Endometrial microvascular endothelial cells (primary cell): Measurements from ENCODE around the gene CEP131. TPM values are rescaled to one million over a fixed set of nuclear protein-coding genes. Genes with fewer than 3 reads are reported as not detected.
"Not testable (repeated sequence)": the region's sequence is repeated elsewhere in the genome, so short reads cannot be mapped to it uniquely, and the experiment has no call there.

ENCODE experiments used
- in situ Hi-C: cut with HindIII; loops from 2 replicates; pipeline ENCODE4 v1.10.0; 2017; ENCODE audit warnings: low sequenced_read_pairs, low pct_unique_long_range_greater_than_20kb; ENCODE audit errors: inconsistent ontology term
- total RNA-seq: library from RNA; depleted of rRNA; stranded (reverse); fragments of >200 nt; gene quantifications from one replicate; pipeline ENCODE4 v1.2.3, GENCODE V29; 2015; ENCODE audit errors: inconsistent ontology term

CEP131 gene
- total RNA-seq, 1 donor from 2014 or later, result 25.4 TPM

DNA sequence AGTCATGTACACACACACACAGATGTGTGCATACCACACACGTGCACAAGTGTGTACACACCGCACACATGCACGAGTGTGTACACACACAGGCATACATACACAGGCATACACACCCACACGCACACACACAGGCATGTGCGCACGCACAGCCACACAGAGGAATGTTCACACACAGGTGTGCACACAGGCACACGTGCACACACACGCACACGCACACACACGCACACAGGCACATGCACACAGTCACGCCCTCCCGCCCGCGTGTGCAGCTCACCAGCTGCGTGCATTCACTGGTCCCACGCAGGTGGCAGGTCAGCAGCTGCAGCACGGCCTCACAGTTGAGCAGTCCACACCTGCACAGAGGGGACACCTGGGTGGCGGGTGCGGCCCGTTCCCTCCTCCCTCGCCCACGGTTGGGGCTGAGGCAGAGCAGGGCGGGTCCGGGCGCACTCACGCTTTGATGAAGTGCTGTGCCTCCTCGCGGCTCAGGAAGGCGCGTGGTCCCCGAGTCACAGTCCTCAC is 8.4 kb upstream of the CEP131 start:
- in situ Hi-C loops, result no loop called here

DNA sequence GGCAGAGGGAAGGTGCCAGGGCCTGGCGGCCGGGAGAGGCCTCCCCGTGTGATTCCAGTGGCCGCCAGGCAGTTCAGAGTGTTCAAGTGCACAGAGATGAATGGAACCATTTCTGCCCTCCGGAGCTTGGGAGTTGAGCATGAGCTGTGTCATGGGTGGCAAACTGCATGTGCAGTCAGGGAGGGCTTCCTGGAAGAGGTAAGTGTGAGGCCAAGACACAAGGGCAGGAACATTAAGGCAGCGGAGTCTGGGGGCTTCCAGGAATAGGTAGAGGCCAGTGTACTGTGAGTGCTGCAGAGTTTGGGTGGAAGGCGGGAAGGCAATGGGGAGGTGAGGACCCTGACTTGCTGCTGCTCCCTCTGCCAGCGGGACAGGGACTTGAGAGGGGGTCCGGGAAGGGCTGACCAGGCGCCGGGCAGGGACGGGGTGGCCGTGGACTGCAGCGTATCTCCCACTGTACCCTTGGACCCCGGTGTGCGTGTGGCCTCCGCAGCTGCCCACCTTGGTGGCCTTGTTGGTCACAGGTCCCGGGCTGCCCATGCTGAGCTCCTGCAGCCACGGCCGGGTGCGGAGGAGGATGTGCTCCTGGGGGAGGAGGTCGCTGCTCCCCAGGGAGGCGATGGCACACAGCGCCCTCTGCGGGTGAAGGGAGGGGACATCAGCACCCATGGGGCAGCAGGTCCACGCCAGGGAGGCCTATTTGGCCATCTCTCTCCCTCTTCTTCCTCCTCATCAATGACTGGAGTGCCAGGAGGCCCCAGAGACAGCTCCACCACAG is 7.5 kb upstream of the CEP131 start:
- in situ Hi-C loops, result no loop called here

DNA sequence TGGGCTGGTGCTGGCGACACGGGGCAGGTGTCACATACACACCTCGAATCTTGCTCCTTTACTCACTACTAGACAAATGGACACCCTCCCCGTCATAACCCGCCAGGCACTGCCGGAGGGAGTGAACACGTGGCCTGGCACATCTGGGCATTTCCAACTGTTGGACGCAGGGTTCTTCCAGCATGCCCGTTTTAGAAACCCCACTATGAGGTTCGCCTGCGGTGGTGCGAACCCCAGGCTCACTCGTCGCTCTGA is 6.8 kb upstream of the CEP131 start:
- in situ Hi-C loops, result no loop called here

DNA sequence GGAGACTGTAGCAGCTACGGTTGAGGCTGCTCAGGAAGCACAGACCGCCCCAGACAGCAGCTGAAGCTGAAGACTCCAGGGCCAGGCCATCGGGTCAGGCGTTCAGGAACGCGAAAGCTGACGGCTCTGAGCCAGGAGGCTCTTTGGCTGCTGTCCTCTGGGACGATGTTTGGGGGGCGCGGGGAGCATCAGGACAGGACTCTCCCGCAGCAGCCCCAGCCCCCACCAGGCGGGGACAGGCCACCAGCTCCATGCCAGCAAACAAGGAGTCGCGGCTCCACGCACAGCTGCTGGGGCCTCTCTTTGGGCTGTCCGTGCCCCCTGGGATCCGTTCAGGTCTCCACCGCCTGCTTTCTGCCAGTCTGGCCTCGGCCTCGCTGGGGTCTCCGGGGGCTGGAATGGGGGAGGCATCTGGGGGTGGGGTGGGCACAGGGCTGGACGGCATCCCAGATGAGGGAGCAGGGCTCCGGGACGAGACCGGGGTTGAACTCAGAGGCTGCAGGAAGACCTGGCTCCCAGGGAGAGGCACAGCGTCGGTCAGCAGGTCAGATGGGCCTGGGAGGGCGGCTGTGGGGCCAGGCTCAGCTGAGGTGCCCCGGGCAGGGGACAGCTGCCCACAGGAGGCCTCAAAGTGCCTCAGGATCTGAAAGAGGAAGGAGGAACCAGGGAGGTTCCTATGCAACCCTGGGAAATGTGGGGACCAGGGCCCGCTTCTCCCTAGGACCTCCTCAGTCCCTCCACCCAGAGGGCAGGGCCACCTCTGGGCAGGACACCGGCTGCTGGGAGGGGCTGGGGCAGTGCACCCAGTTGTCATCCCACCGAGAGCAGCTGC is 6.3 kb upstream of the CEP131 start:
- in situ Hi-C loops, result no loop called here

DNA sequence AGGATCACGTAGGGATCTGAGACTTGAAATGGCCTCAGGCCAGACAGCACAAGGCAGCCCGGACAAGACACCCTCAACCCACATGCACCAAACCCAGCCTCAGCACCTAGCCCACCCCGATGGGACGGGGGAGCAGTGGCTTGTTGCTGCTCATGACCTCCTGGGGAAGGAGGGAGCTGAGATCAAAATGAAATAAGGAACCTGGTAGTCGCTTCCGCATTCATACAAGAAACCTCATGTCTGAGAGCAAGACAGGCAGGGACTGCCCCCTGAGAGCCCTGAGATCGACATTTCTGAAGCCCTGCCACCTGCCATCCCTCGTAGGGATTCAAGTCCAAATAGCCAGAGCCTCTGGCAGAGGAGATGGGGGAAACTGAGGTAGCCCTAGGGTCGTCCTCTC is 5.7 kb upstream of the CEP131 start:
- in situ Hi-C loops, result no loop called here

DNA sequence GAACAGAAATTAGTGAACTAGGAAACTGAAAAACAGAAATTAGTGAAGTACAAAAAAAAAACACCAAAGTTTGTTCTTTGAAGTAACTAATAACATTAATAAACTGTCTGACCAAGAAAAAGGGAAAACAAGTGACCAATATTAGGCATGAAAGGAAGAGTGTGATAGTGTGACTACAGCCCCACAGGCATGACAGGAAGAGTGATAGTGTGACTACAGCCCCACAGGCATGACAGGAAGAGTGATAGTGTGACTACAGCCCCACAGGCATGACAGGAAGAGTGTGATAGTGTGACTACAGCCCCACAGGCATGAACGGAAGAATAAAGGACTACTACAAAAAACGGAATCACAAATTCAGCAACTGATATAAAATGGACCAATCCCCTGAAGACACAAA is 4.9 kb upstream of the CEP131 start:
- in situ Hi-C loops, result not testable (repeated sequence)

DNA sequence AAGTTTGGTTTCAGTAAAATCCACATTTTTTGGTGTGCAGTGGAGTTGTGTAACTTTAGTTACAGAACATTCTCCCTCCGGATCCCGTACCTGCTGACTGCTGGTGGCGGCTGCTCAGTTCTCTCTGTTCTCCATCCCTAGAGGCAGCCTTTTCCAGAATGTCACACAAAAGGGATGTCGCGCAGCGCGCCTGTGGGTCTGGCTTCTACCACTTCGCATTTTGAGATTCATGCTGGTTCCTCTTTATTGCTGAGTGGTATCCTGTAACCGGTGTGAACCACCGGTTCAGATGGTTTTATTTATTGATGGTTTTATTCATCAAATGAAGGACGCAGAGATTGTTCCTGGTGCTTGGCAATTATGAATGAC is 981 bp upstream of the CEP131 start:
- in situ Hi-C loops, result no loop called here

DNA sequence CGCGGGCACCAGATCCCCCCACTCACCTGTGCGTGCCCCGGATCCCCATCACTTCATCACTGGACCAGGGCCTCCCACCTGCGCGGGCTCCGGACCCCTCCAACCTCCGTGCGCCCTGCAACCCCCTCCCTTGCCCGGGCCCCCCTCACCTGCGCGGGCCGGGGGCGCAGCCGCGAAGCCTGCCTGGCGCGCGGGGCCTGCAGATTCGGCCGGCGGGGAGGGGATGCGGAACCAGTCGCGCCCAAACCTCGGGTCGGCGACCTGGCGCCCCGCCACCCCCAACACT is 202 bp downstream of the CEP131 start:
- in situ Hi-C loops, result no loop called here

DNA sequence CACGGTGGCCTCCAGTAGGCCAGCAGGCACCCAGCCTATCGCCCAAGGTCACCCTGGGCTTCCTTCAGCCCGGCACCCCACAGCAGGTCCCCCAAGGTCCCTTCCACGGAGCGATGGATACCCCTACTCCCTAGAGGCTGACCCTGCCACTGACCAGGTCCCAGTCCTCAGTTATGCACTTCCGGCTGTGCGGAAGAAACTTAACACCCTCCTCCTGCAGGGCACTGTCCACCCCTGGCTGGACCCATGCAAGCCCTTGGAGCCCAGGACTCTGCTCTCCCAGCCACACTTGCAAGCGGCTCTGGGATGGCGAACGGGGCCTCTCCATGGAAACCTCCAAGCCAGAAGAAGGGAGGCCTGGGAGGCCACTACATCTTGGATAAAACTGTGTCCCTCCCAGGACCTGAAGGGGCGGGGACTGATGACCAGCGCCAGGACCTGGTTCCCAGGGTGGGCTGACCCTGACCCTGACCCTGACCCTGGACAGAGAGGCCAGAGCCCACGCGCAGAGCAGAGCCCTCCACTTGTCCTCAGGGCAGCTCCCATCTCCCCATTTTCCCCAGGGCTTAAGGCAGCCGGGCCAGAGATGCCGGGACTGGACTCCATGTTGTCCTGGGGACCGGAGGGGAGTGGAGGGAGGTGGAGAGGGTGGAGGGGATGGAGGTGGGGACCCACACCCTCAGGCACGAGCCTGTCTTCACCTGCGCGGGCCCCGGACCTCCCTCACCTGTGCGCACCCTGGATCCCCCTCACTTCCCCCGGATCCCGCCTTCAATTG is 734 bp downstream of the CEP131 start:
- in situ Hi-C loops, result no loop called here

DNA sequence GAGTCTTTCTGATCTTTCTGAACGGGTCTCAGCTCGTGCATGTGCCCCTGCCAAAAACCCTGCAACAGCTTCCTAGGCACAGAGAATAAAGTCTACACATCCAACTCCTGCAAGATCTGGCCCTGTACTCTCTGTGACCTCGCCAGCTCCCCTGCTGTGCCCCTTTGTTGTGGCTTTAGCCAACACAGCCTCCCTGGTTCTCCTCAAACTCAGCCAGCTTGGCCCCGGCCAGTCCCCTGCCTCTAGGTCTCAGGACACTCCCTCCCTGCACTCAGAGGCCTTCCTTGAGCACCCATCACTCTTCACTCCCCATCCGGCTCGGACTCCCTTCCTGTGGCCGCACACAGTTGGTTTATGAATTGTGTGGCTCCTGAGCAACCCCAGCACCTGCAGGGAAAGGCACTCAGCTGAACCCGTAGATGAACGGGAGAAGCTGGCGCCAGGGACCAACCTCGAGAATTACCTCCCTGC is 1.4 kb downstream of the CEP131 start:
- in situ Hi-C loops, result no loop called here

DNA sequence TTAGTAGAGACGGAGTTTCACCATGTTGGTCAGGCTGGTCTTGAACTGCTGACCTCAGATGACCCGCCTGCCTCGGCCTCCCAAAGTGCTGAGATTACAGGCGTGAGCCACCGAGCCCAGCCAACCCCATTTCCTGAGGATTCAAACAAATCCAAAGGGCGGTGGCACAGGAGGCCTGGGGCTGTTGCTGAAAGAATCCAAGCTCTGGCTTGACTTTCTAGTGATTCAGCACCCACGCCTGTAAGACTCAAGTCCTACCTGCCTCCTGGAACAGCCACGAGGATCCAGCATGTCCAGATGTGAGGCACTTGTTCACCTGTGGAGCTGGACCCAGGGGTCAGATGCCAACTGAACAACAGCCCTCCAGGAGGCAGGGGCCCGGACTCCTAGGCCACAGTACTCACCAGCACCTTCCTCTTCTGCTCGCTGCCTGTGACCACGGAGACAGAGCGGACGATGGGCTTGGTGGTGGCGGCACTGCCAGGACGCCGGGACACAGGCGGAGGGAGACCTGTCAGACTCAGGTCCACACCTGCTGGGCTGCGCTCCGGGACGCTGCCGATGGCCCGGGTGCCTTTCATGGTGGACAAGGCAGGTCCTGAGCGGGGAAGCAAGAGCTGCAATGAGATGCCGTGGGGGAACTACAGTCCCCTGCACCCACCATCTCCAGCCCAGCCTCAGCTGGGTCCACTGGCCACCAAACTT is 3.1 kb downstream of the CEP131 start:
- in situ Hi-C loops, result no loop called here

DNA sequence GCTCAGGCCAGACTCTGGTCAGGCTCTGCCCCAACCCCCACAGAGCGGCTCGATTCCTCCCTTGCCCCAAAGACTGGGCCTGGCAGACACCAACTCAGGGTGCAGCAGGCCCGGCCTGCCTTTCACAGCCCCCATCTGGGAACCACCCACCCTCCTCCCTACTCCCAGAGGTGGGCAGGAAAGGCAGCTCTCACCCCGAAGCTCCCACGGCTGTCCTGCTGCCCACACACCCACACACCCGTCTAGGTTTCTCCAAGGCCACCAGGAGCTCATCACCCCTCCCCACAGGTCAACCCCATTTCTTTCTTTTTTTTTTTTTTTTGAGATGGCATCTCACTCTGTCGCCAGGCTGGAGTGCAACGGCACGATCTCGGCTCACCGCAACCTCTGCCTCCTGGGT is 3.8 kb downstream of the CEP131 start:
- in situ Hi-C loops, result no loop called here

DNA sequence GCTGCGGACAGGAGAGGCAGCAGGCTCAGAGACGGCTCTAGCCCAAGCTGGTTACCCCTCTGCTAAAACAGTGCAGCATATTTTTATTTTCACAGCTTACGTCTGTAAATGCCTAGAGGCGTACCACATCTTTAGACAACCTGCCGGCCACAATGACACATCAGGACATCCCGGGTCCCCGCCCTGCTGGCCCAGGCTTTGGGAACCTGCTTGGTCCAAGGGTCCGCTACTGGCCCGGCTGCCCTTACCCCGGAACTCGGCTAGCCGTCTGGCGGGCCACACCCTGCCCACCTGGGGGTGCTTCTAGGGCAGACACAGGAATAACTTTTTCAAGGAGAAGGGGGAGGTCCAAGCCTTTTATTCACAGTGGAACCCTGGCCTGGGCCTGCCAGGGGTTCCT is 4.3 kb downstream of the CEP131 start:
- in situ Hi-C loops, result no loop called here

DNA sequence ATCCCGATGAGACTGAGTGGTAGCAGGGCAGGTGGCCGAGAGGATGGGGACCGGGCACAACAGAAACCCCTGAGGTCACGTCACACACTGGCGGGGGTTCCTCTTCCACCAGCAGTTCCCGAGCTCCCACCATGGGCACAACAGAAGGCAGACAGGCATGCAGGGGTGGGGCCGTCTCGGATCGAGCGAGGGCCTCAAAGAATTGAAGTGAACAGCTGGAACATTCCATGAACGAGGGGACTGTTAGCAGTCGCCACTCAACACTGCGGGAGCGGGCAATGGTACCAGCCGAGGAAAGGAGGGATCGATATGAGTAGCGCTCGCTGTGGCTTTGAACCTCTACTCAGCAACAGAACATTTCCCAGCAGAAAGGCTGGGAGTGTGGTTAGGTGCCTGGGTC is 5.3 kb downstream of the CEP131 start:
- in situ Hi-C loops, result no loop called here

DNA sequence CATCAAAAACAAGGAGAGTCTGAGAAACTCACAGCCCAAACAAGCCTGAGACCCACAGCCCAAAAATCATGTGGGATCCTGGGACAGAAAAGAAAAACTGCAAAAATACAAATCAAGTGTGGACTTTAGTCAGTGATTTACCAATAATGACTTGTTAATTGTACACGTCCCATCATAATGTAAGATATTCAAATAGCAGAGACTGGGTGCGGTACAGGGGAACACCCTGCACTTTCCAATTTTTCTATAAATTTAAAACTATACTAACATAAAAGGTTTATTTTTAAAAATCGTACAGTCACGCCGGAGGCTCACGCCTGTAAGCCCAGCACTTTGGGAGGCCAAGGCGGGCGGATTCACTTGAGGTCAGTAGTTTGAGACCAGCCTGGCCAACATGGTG is 8.8 kb downstream of the CEP131 start:
- in situ Hi-C loops, result no loop called here

DNA sequence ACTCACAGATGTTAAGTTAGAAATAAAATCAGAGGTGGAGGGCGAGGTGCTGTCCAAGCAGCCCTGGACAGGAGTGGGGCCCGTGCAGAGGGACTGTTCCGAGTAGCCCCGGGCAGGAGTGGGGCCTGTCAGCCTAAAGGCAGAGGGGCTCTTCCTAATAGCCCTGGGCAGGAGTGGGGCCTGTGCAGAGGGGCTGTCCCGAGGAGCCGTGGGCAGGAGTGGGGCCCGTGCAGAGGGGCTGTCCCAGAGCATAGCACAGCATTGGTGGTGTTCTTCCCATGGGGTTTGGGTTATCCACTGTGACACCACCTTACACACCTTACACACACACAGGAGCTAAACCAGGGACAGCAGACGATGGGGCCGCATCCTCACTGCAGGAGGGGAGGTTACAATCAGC is 10.4 kb downstream of the CEP131 start:
- in situ Hi-C loops, result no loop called here

DNA sequence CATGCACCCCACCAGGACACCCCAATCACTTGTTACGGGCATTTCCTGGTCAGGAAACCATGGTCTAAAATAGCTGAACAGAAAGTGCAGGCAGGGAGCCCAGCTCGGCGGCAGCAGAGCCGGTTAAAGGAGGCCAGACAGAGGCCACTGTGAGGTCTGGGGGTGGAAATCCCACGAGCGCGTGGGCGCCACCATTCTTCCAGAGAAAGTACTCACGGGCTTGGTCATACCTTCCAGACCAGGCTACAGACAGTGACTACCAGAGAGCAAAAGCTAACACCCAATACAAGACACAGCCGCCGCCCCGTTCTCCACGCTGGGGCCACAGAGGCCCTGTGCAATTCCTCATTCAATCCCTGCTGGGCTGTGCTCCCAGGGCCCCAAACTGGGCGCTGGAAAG is 11.9 kb downstream of the CEP131 start:
- in situ Hi-C loops, result no loop called here

DNA sequence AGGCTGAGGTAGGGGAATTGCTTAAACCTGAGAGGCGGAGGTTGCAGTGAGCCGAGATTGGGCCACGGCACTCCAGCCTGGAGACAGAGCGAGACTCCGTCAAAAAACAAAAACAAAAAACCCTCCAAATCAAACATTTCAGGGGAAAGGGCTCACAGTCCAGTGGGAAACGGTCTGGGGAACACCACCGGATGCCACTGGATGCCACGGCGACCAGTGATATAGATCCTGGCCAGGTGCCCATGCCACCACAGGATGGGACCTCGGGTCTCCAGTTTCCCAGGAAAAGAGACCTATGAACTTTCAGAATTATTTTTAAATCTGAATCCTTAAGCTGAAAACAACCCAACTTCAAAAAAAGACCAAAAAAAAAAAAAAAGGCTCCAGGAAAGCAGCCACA is 12.3 kb downstream of the CEP131 start:
- in situ Hi-C loops, result no loop called here

DNA sequence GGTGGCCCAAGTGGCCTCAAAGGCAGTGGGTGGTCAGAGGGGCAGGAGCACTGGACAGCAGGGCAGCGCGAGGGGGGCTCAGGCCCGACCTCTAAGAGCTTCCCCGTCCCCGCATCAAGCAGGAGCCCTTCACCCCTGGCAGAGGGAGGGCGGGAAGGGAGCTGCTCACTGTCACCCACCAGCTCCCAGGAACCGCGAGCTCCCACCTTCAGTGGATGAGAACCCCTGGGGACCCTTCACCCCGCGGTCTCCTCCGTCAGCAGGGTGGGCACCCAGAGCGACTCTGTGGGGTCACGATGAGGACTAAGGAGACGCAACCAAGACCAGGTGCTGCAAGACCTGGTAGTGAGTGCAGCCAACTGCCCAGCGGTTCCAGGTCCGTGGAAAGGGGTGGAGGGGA is 13.6 kb downstream of the CEP131 start:
- in situ Hi-C loops, result no loop called here
